Measurements from ENCODE around the gene DNAH8.

- TF ChIP-seq EZH2 (IDR thresholded peaks at IDR 0.05; ENCODE audit: low read length, unreplicated experiment) = no peak
- no peak for TF ChIP-seq CTCF (conservative IDR thresholded peaks at IDR 0.05; ENCODE audit: low read depth, low read length)
- TF ChIP-seq EZH2phosphoT487 (IDR thresholded peaks at IDR 0.05; ENCODE audit: borderline replicate concordance, low read length) = no peak
Measured at GRCh38 chr6:39079197-39080125, 364.4 kb downstream of the DNAH8 start.
